HUES48 (cell line): Measurements from ENCODE around the gene CBL.

Source experiments
- H3K27ac ChIP-seq: one replicate; pipeline ENCODE4 v1.7.0; 2013; ENCODE audit warnings: low read depth, low read length, inconsistent platforms
- H3K27me3 ChIP-seq: 2 replicates; pipeline ENCODE4 v1.6.1; 2013; ENCODE audit warnings: mild to moderate bottlenecking, low read length; ENCODE audit not compliant: control insufficient read depth, insufficient read depth
- H3K36me3 ChIP-seq: 2 replicates; pipeline ENCODE4 v1.6.1; 2013; ENCODE audit warnings: low read length; ENCODE audit not compliant: control insufficient read depth, insufficient read depth
- H3K4me1 ChIP-seq: 2 replicates; pipeline ENCODE4 v1.6.1; 2013; ENCODE audit warnings: mild to moderate bottlenecking, low read length; ENCODE audit not compliant: control insufficient read depth, insufficient read depth
- H3K4me3 ChIP-seq: 2 replicates; pipeline ENCODE4 v1.5.1; 2013; ENCODE audit warnings: mild to moderate bottlenecking, low read depth, low read length
- H3K9ac ChIP-seq: 2 replicates; pipeline ENCODE4 v1.6.1; 2013; ENCODE audit warnings: mild to moderate bottlenecking, low read depth, low read length, moderate library complexity
- H3K9me3 ChIP-seq: 2 replicates; pipeline ENCODE4 v1.6.1; 2013; ENCODE audit warnings: low read length; ENCODE audit not compliant: control insufficient read depth, insufficient read depth

The CBL gene

DNA sequence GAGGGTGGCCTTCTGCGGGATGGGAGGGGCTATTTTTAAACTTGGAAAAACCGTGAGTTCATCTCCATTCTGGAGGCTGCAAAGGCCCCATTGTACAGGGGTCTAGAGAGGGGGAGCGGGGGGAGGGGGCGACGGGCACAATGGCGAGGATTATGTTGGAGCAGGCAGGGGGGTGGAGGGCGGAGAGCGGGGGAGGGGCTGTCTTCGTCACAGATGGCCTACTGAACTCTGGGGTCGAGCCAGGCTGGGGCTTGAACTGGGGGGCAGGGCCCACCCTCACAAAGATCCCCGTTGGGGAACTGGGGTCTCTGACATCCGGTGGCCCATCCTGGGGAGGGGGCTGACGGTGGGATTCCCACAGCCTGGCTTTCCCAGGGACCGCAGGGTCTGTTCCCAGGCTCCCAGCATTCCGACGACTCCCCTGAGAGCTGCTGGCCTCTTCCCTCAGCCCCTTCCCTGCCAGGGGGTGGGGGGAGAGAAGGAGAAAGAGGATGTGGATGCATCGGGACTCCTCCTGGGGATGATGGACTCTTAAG lies 114.2 kb downstream of the CBL start:
- no peaks in the 10 kb centered on the region for H3K9me3 ChIP-seq
- peaks cover 31% of the 10 kb centered on the region for H3K27me3 ChIP-seq
- H3K4me3 ChIP-seq = peak overlapping the region; percentile 56
- H3K27ac ChIP-seq = peak overlapping the region; percentile 78
- H3K9ac ChIP-seq = no peak overlapping the region
- peaks cover 45% of the 10 kb centered on the region for H3K4me1 ChIP-seq
- H3K36me3 ChIP-seq = no peaks in the 10 kb centered on the region

DNA sequence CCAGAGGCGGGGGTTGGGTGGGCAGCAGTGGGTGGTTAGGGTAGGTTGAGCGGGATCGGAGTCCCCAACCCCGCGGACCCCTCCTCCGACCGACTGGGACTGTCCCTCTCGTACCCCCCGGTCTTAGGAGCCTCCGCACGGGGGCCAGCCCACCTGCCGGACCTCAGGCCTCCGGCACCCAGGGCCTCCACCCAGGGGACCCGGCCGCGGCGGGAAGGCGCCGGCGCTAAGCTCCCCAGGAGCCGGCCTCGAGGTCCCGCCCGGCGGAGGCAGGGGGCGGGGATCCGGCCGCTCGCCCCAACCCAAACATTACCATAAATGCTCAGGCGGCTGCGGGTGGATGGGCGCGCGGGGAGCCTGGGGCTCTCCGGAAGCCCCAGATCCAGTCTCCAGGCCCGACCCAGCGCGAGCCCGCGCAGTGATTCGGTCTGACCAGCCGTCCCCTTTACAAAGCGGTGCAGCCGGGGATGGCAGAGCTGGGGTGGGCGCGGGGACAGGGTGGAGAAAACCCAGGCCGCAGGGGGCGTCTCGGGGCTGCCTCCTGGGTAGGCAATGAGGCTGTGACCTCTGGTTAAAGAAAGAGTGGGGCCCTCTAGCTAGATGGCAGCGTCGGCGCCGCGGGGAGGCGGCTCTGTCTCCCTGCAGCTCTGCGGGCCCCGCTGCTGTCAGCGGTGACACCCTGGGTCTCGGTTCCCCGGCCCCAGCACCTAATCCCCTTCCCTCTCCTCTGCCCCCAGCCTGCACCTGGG lies 114.8 kb downstream of the CBL start:
- Histone ChIP-seq H3K9ac (peak overlapping the region; percentile 18; the same call in 1 of the 2 replicates), H3K4me1 (peaks cover 38% of the 10 kb centered on the region), H3K4me3 (peak overlapping the region; percentile 56)

DNA sequence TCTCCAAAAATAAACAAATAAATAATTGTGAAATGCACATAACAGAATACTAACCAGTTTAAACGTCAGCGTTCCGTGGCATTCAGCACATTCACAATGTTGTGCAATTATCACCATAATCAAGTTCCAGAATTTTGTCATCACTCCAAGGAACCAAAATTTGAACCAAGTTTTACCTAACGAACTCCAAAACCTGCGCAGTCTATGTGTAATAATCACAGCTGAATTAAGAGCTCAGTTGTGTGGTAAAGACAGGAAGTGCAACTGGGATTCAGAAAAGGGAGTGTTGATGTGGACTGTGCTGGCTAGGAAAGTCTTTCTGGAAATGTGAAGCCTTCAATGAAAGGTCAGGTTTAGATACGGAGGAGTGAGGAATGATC lies 116.2 kb downstream of the CBL start:
- Histone ChIP-seq H3K9ac (no peak overlapping the region), H3K36me3 (no peaks in the 10 kb centered on the region), H3K4me3 (no peak overlapping the region), H3K4me1 (peaks cover 34% of the 10 kb centered on the region), H3K9me3 (no peaks in the 10 kb centered on the region), H3K27ac (no peak overlapping the region), H3K27me3 (peaks cover 13% of the 10 kb centered on the region)

More for the DNA sequence above, 114.8 kb downstream of the CBL start:
- Histone ChIP-seq H3K27me3 (peaks cover 25% of the 10 kb centered on the region), H3K36me3 (no peaks in the 10 kb centered on the region), H3K27ac (peak overlapping the region; percentile 78), H3K9me3 (no peaks in the 10 kb centered on the region)

DNA sequence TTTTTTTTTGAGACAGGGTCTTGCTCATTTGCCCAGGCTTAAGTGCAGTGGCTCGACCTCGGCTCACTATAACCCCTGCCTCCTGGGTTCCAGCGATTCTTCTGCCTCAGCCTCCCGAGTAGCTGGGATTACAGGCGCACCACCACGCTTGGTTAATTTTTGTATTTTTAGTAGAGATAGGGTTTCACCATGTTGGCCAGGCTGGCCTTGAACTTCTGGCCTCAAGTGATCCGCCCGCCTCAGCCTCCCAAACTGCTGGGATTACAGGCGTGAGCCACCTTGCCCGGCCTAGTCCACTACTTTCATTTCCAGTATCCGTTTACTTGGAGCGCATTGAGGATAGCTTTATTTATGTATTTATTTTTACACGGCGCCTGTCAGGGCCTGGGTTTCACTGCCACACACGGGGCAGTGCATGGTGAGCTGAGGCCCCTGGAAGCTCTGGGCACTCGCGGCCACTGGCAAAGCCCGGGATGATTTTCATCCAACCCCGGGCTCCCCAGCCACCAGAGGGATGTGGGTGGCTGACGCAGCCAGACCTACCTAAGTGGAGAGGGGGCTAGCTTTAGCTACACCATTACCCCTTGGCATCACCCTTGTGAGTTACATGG lies 116.9 kb downstream of the CBL start:
- Histone ChIP-seq H3K27ac (no peak overlapping the region), H3K9me3 (no peaks in the 10 kb centered on the region), H3K4me1 (peaks cover 27% of the 10 kb centered on the region), H3K9ac (no peak overlapping the region), H3K27me3 (peaks cover 6% of the 10 kb centered on the region; the same call in 1 of the 2 replicates), H3K36me3 (no peaks in the 10 kb centered on the region), H3K4me3 (no peak overlapping the region)

DNA sequence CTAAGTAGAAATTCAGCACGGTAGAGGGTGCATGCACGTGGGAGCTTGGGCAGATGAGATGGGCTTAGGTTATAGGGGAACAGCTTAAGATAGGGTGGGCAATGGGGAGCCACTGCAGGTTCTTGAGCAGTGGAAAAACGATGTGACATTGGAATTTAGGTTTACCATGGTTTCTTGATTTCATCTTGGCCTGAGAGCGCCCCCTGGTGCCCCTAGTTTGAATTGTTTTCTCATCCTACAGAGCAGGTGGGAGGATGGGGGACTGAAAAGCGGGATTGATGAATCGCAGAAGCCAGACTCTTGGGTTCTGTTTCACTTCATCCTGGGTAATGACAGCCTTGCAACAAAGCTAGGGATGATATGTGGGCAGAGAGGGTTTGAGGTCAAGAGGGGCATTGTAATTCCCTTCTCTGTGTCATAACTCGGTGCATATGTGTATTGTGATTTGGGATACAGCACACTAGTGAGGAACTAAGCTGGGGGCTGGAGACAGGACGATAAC lies 117.4 kb downstream of the CBL start:
- Histone ChIP-seq H3K9ac (no peak overlapping the region), H3K9me3 (no peaks in the 10 kb centered on the region), H3K4me1 (peaks cover 21% of the 10 kb centered on the region), H3K36me3 (no peaks in the 10 kb centered on the region), H3K27ac (no peak overlapping the region), H3K4me3 (no peak overlapping the region), H3K27me3 (peaks cover under 1% of the 10 kb centered on the region; the same call in 1 of the 2 replicates)

DNA sequence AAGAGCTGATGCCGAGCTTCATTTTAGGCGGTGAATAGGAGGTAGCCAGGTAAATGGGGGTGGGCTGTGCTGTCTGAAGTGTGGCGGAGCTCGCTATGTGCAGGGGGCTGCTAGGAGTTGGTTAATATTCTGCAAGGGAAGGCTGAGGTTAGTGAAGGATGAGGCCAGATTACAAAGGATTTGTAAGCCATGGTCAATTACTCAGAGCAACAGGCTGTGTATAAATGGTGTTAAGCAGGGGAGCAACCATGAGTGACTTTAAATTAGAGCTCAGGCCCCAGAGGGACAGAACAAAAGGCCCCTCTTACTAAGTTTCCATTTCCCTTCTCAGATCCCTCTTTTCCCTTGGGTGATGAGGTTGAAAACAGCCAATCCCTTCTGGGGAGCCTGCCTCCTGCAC lies 118.0 kb downstream of the CBL start:
- no peak overlapping the region for H3K9ac ChIP-seq

DNA sequence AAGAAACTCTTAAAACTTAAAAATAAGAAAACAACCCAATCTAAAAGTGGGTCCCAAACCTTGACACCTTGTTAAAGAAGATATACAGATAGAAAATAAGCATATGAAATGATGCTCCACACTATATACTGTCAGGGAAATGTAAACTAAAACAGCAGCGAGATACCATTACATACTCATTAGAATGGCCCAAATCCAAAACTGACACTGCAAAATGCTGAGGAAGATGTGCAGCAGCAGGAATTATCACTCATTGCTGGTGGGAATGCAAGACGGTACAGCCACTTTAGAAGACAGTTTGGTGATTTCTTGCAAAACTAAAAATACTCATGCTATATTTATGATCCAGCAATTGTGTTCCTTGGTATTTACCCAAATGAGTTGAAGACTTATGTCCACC lies 123.2 kb downstream of the CBL start:
- H3K9me3 ChIP-seq = no peaks in the 10 kb centered on the region
- no peak overlapping the region for H3K9ac ChIP-seq
- H3K4me3 ChIP-seq = no peak overlapping the region
- peaks cover 3% of the 10 kb centered on the region for H3K4me1 ChIP-seq
- H3K27ac ChIP-seq = no peak overlapping the region
- no peaks in the 10 kb centered on the region for H3K36me3 ChIP-seq
- H3K27me3 ChIP-seq = no peaks in the 10 kb centered on the region

More for the DNA sequence above, 118.0 kb downstream of the CBL start:
- no peaks in the 10 kb centered on the region for H3K36me3 ChIP-seq
- no peak overlapping the region for H3K27ac ChIP-seq
- H3K27me3 ChIP-seq = no peaks in the 10 kb centered on the region
- H3K9me3 ChIP-seq = no peaks in the 10 kb centered on the region
- H3K4me3 ChIP-seq = no peak overlapping the region
- H3K4me1 ChIP-seq = peaks cover 15% of the 10 kb centered on the region

DNA sequence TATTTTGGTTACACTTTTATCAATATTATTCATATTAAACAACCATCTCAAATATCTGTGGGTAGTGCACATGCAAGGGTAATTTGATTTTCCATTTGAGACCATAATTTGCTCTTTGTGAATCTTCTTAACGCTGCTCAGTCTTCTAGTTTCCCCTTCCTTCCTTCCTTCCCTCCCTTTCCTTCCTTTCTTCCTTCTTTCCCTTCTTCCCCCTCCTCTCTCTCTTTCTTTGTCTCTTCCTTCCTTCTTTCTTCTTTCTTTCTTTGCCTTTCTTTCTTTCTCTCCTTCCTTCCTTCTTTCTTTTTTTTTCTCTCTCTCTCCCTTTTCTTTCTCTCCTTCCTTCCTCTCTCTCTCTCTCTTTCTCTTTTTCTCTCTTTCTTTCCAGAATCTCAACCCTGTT lies 124.1 kb downstream of the CBL start:
- H3K9ac ChIP-seq = no peak overlapping the region
- no peaks in the 10 kb centered on the region for H3K36me3 ChIP-seq
- peaks cover 7% of the 10 kb centered on the region for H3K4me1 ChIP-seq
- no peaks in the 10 kb centered on the region for H3K9me3 ChIP-seq
- no peak overlapping the region for H3K4me3 ChIP-seq
- H3K27me3 ChIP-seq = no peaks in the 10 kb centered on the region
- H3K27ac ChIP-seq = no peak overlapping the region

DNA sequence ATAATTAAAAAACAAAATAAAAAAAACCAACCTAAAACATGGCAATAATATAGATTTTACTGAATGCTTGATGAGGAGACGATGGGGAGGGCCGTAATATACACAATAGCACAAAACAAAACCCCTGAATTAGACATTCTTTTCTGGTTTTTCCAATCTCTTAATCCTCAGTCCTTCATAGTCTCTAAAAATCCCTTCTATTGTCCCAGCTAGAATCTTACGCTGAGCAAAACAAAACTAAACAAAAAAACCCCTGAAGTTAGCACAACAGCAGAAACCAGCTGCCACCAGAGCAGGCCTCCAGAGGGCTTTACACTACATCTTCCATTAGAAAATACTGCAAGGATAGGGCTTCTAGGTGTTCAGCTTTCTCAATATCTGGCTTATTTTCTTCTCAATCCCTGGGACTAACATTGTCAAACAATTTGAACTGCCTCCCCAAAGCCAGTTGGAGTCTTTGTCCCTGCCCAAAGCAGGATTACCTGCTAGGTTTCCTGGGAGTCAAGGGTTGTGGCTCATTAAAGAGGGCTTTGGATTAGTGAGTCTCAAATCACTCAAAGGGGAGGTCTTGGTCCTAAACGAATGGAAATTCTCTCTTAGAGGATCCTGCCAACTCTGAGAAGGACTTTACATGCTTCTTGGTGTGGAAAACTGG lies 126.1 kb downstream of the CBL start:
- no peak overlapping the region for H3K4me3 ChIP-seq
- H3K9ac ChIP-seq = no peak overlapping the region
- H3K27ac ChIP-seq = peak overlapping the region; percentile 33
- H3K9me3 ChIP-seq = no peaks in the 10 kb centered on the region
- no peaks in the 10 kb centered on the region for H3K27me3 ChIP-seq
- peaks cover 14% of the 10 kb centered on the region for H3K36me3 ChIP-seq
- H3K4me1 ChIP-seq = peaks cover 14% of the 10 kb centered on the region

DNA sequence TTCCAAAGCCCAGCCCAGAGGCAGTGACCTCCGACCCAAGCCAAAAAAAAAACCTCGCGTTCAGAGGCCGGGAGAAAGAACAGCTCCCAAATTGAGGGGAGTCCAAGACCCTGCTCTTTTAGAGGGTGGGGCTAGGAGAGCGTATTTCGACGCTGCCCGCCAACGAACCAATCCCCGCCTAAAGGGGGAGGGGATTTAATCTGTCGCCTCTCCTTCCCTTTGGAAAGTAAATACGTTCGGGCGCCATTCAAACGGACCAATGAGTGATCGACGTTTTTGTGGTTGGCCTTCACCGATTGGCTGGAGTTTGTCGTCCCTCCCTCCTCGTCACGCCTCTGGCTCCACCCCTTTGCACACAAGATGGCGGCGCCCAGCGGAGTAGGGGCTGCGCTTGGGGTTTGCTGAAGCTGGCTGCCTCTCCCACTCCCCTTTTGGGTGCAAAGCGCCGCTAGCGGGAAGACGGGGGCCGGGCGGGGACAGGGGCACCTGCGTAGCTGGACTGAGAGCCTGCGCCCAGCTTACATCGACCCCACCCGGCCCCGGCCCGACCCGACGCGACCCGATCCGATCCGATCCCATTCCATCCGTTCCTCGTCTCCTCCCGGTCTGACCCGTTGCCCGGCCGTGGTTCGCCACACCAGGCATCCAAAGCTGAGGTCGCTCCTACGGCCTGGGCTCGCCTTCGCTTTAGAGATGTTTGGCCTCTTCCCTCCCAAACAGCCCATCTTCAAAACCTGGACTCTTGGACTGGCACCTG lies 128.2 kb downstream of the CBL start, which contains the start of gene RNF26:
RNF26 (plus strand) TSS at position 354 of the 757 bp plus-strand sequence. CDS start 596 bp downstream, outside the sequence.
- peak within 1 kb of the TSS; percentile 92 for H3K27ac ChIP-seq

More for the DNA sequence above, 128.2 kb downstream of the CBL start, which contains the start of gene RNF26:
- peaks cover 10% of the 10 kb centered on the region for H3K27me3 ChIP-seq
- no peaks in the 10 kb centered on the region for H3K9me3 ChIP-seq
- H3K4me3 ChIP-seq = peak within 1 kb of the TSS; percentile 95
- H3K36me3 ChIP-seq = peaks cover 14% of the 10 kb centered on the region
- peaks cover 31% of the 10 kb centered on the region for H3K4me1 ChIP-seq
- peak within 1 kb of the TSS; percentile 79 for H3K9ac ChIP-seq
